GM12874 (cell line): ENCODE results near the gene COL10A1.

ENCODE experiments used
- CTCF ChIP-seq: IDR thresholded peaks from 2 replicates; pipeline ENCODE4 v1.5.1; 2011; ENCODE audit warnings: low read depth, mild to moderate bottlenecking, control low read depth, low read length, moderate library complexity; ENCODE audit not compliant: insufficient read depth

The COL10A1 gene

DNA sequence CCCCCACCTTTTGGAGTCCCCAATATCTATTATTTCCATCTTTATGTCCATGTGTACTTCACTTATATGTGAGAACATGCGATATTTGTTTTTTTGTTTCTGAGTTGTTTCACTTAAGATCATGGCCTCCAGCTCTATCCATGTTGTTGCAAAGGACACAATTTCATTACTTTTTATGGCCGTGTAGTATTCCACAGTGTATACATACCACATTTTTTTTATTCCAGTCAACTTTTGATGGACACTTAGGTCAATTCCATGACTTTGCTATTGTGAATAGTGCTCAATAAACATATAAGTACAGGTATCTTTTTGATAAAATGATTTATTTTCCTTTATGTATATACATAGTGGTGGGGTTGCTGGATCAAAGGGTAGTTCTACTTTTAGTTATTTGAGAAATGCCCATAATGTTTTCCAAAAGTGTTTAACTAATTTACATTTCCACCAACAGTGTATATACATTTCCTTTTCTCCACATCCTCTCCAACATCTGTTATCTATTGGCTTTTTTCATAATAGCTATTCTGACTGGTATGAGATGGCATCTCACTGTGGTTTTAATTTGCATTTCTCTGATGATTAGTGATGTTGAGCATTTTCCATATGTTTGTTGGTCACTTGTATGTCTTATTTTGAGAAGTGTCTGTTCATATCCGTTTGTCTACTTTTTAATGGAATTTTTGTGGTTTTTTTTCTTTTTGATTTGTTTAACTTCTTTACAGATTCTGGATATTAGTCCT, 34.0 kb upstream of the COL10A1 start:
- no peak for TF ChIP-seq CTCF

- TF ChIP-seq CTCF: no peak
Observed at GRCh38 chr6:116158641-116159040, 32.7 kb upstream of the COL10A1 start.

- no peak for TF ChIP-seq CTCF
Observed at GRCh38 chr6:116157391-116157790, 31.5 kb upstream of the COL10A1 start.

GRCh38 chr6:116156405-116157326, 30.7 kb upstream of the COL10A1 start:
- no peak for TF ChIP-seq CTCF

DNA sequence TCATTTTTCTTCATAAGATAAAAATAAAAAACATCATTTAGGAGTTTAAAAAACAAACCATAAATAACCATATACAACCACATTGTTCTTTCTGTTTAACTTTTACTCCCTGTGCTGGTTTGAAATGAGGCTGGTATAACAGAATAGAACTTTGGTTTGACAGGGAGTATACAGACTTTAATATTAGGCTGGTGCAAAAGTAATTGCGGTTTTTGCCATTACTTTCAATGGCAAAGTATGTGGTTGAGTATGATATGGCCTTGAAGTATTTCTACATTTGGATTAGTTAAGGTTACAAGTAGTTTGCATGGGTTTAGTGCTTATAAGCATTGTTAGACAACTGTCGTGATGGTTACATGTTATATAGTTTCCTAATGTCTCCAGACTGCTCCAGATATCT, 29.0 kb upstream of the COL10A1 start:
- no peak for TF ChIP-seq CTCF

DNA sequence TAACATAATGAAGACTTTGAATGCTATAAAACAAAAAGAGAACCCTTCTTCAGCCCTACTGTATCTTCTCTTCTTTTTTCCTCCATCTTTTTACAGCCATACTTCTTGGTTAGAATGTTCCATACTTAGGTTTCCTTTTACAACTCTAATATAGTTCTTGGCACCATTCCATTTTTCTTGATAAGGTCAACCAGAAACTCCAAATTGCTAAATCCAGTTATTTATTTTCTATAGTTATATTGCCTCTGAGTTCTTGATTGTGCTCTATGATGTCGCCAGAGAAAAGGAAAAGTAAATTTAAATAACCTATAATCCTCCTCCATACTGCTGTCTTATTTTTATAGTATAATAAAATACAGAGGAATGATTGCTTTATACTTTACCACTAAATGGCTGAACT, 26.7 kb upstream of the COL10A1 start:
- no peak for TF ChIP-seq CTCF
